ENCODE results near the gene SLC7A1. TPM values are rescaled to one million over a fixed set of nuclear protein-coding genes. Genes with fewer than 3 reads are reported as not detected.

The SLC7A1 gene
- total and polyA plus RNA-seq, 2 of the 8 experiments (the other 6 are each of a cell fraction or from before 2014, with no cell fraction given): 26.8 to 114 TPM

DNA sequence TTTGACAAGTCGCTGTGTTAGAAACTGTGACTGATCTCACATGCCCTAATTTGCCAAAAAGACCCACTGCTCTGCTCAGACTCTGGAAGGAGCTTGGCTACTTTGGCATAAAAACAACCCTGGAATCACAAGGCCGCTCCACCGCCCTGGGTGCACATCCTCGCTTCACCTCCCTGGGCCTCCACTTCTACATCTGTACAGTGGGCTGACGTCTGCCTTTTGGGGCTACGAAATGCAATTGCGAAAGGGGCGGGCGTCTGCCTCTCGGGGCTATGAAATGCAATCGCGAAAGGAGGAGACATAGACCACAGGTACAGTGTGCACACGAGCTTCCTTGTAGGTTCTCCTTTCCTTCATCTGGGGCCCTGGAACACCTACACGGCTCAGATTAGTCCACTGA is 74.2 kb downstream of the SLC7A1 start:
- H3K9me3 ChIP-seq (ENCODE audit: insufficient read depth in 2 of 2, low read depth in 1 of 2, low read length in 1 of 2): no peaks in the 10 kb centered on the region
- H3K79me1 ChIP-seq (ENCODE audit: low read depth, low read length): peaks cover 7% of the 10 kb centered on the region; the same call in 1 of the 2 replicates
- H3K79me2 ChIP-seq (ENCODE audit: control insufficient read depth in 1 of 2, insufficient read depth in 2 of 2, low read length in 2 of 2): peaks cover 0 to 5% of the 10 kb centered on the region in 2 experiments; a peak in 1 of 4 replicates
- H3K23me2 ChIP-seq (ENCODE audit: low read depth, low read length): peaks cover 4% of the 10 kb centered on the region; the same call in 1 of the 2 replicates
- H4K5ac ChIP-seq (ENCODE audit: insufficient read length, low read depth, low read length): no peak overlapping the region
- no peak overlapping the region for H3K14ac ChIP-seq (ENCODE audit: insufficient read length)
- ChIA-PET CTCF (ENCODE audit: partially characterized antibody) (interaction anchor here (1.9 to 2.5 kb wide), 2 partner anchors 13 to 186 kb away, joined by 5 read pairs; no protein-coding TSS in a partner anchor), POLR2A (ENCODE audit: partially characterized antibody) (interaction anchor here (1.0 kb wide), 1 partner anchor 74 kb away, joined by 3 read pairs; the partner anchor contains the start of gene SLC7A1)
- no peak overlapping the region for H2AFZ ChIP-seq (ENCODE audit: low read length)
- peaks cover 11 to 73% (median 53%) of the 10 kb centered on the region in 4 experiments for H3K36me3 ChIP-seq (ENCODE audit: control insufficient read depth in 2 of 4, insufficient read depth in 4 of 4, low read length in 3 of 4)
- DNase-seq (ENCODE audit: low read depth in 1 of 2, low spot score in 2 of 2): no peak
- no peak overlapping the region for H2BK12ac ChIP-seq (ENCODE audit: low read depth, low read length)
- no peak overlapping the region for H3K9ac ChIP-seq (replicated peaks in 1 of 4; ENCODE audit: extremely low read depth in 1 of 4, low read depth in 3 of 4, low read length in 3 of 4)
- H3K27me3 ChIP-seq (replicated peaks in 1 of 4; ENCODE audit: control insufficient read depth in 3 of 4, extremely low read depth in 1 of 4, insufficient read depth in 3 of 4, low read length in 3 of 4): no peaks in the 10 kb centered on the region
- no peak overlapping the region for H2AK5ac ChIP-seq (ENCODE audit: low read depth, low read length)
- H2BK5ac ChIP-seq (ENCODE audit: low read depth, low read length): no peak overlapping the region
- H4K8ac ChIP-seq (ENCODE audit: extremely low read depth, insufficient read depth, low read length): no peak overlapping the region
- no peak for FAIRE-seq
- H3K4ac ChIP-seq (replicated peaks; ENCODE audit: insufficient read length, low read depth, low read length): no peak overlapping the region
- H4K20me1 ChIP-seq (replicated peaks in 1 of 2; ENCODE audit: control insufficient read depth in 1 of 2, insufficient read depth in 2 of 2, low read length in 2 of 2): peaks cover 1 to 16% of the 10 kb centered on the region in 2 experiments
- TF ChIP-seq USF2 (IDR thresholded peaks at IDR 0.05; ENCODE audit: low read length) (no peak), SIN3A (conservative IDR thresholded peaks at IDR 0.05 in 1 of 2, IDR thresholded peaks at IDR 0.05 in 1 of 2; ENCODE audit: low read depth in 1 of 2, low read length in 2 of 2) (no peak), JUND (IDR thresholded peaks at IDR 0.05; ENCODE audit: low read length) (no peak), CREB1 (IDR thresholded peaks at IDR 0.05) (no peak), SP2 (IDR thresholded peaks at IDR 0.05; ENCODE audit: low read length) (no peak), EZH2 (IDR thresholded peaks at IDR 0.05; ENCODE audit: low read depth, low read length, severe bottlenecking) (no peak), KDM4A (IDR thresholded peaks at IDR 0.05; ENCODE audit: low read depth, low read length, severe bottlenecking) (no peak), SIX5 (IDR thresholded peaks at IDR 0.05; ENCODE audit: low read depth, low read length) (no peak), CTBP2 (IDR thresholded peaks at IDR 0.05; ENCODE audit: borderline replicate concordance, insufficient read depth, insufficient read length, low read length) (no peak), HDAC2 (IDR thresholded peaks at IDR 0.05; ENCODE audit: borderline replicate concordance in 1 of 2, low read depth in 2 of 2, low read length in 2 of 2) (no peak), GTF2F1 (IDR thresholded peaks at IDR 0.05; ENCODE audit: borderline replicate concordance, low read depth, low read length) (no peak)
- no peak overlapping the region for H3K56ac ChIP-seq (replicated peaks; ENCODE audit: insufficient read length, low read depth, low read length)
- H4K91ac ChIP-seq (replicated peaks; ENCODE audit: insufficient read length, low read length): no peak overlapping the region
- H3K23ac ChIP-seq (ENCODE audit: insufficient read length): no peak overlapping the region
- no peaks in the 10 kb centered on the region for H3K4me1 ChIP-seq (replicated peaks in 1 of 4; ENCODE audit: control insufficient read depth in 3 of 4, insufficient read depth in 4 of 4, low read length in 3 of 4)
- H3K18ac ChIP-seq (ENCODE audit: extremely low read depth, low read length): no peak overlapping the region
- no peak overlapping the region for H2BK20ac ChIP-seq (ENCODE audit: low read length)
- H3K4me3 ChIP-seq (ENCODE audit: extremely low read depth in 1 of 4, insufficient read depth in 2 of 4, low read depth in 3 of 4, low read length in 4 of 4): no peak overlapping the region
- H3K4me2 ChIP-seq (ENCODE audit: insufficient read depth in 1 of 2, low read depth in 2 of 2, low read length in 2 of 2): no peak overlapping the region
- H2BK120ac ChIP-seq (replicated peaks; ENCODE audit: low read depth, low read length): no peak overlapping the region
- WGBS, 2 experiments (ENCODE audit: extremely low coverage in 1 of 2, insufficient coverage in 1 of 2, insufficient read length in 1 of 2, insufficient replicate concordance in 2 of 2, low coverage in 1 of 2, low lambda C conversion rate in 2 of 2, missing lambda C conversion rate in 1 of 2): 92% methylated on average over 14 of the region's 14 CpGs; no CpG with 5 or more reads in 1 of the 2 experiments
- no peak overlapping the region for H2BK15ac ChIP-seq (ENCODE audit: low read length)
- no peak overlapping the region for H3K27ac ChIP-seq (ENCODE audit: low read depth, low read length)

Data from H1 (cell line).